H9 (cell line): ENCODE measurements around the gene MUC15. TPM values are rescaled to one million over a fixed set of nuclear protein-coding genes. Genes with fewer than 3 reads are reported as not detected.

ENCODE experiments used
- DNase-seq: peaks from one replicate; pipeline ENCODE4 v3.0.0-alpha.2; 2017
- H2AFZ ChIP-seq: one replicate; pipeline ENCODE4 v1.6.1; 2013; ENCODE audit warnings: mild to moderate bottlenecking, low read length, control low read depth, moderate library complexity
- H2AK5ac ChIP-seq: 2 replicates; pipeline ENCODE4 v1.6.1; 2013; ENCODE audit warnings: low read length, control low read depth, mixed read lengths; ENCODE audit not compliant: insufficient read length
- H2BK120ac ChIP-seq: one replicate; pipeline ENCODE4 v1.6.1; 2013; ENCODE audit warnings: low read depth, mild to moderate bottlenecking, low read length, control low read depth, inconsistent platforms; ENCODE audit not compliant: poor library complexity, severe bottlenecking
- H2BK12ac ChIP-seq: 2 replicates; pipeline ENCODE4 v1.6.1; 2013; ENCODE audit warnings: low read length, control low read depth, mixed read lengths, low read depth; ENCODE audit not compliant: insufficient read length
- H2BK15ac ChIP-seq: 2 replicates; pipeline ENCODE4 v1.6.1; 2013; ENCODE audit warnings: low read depth, low read length, control low read depth
- H2BK20ac ChIP-seq: one replicate; pipeline ENCODE4 v1.6.1; 2013; ENCODE audit warnings: low read depth, mild to moderate bottlenecking, low read length, control low read depth, inconsistent platforms; ENCODE audit not compliant: poor library complexity, severe bottlenecking
- H2BK5ac ChIP-seq: 2 replicates; pipeline ENCODE4 v1.6.1; 2013; ENCODE audit warnings: low read length, control low read depth, mixed read lengths; ENCODE audit not compliant: insufficient read length
- H3K14ac ChIP-seq: 2 replicates; pipeline ENCODE4 v1.6.1; 2013; ENCODE audit warnings: low read length, control low read depth; ENCODE audit not compliant: insufficient read depth
- H3K18ac ChIP-seq: 2 replicates; pipeline ENCODE4 v1.6.1; 2013; ENCODE audit warnings: low read depth, mild to moderate bottlenecking, mixed read lengths, low read length, control low read depth; ENCODE audit not compliant: insufficient read length
- H3K23ac ChIP-seq: 2 replicates; pipeline ENCODE4 v1.6.1; 2013; ENCODE audit warnings: low read length, control low read depth, mixed read lengths, low read depth; ENCODE audit not compliant: insufficient read length
- H3K23me2 ChIP-seq: 2 replicates; pipeline ENCODE4 v1.6.1; 2013; ENCODE audit warnings: low read depth, mild to moderate bottlenecking, mixed read lengths, low read length, control low read depth; ENCODE audit not compliant: insufficient read length, poor library complexity, severe bottlenecking
- H3K27ac ChIP-seq: 2 replicates; pipeline ENCODE4 v1.5.1; 2013; ENCODE audit warnings: low read length, control low read depth, mixed read lengths, low read depth; ENCODE audit not compliant: insufficient read length
- H3K27me3 ChIP-seq: 2 replicates; pipeline ENCODE4 v1.6.1; 2013; ENCODE audit warnings: low read length, control low read depth, inconsistent platforms; ENCODE audit not compliant: insufficient read depth
- H3K4ac ChIP-seq: 2 replicates; pipeline ENCODE4 v1.6.1; 2013; ENCODE audit warnings: low read depth, mild to moderate bottlenecking, control low read depth, inconsistent platforms, low read length, moderate library complexity
- H3K4me1 ChIP-seq: 2 replicates; pipeline ENCODE4 v1.6.1; 2013; ENCODE audit warnings: low read length, control low read depth, inconsistent platforms; ENCODE audit not compliant: insufficient read depth
- H3K4me2 ChIP-seq: 2 replicates; pipeline ENCODE4 v1.6.1; 2013; ENCODE audit warnings: low read length, control low read depth, mixed read lengths; ENCODE audit not compliant: insufficient read length, insufficient read depth
- H3K56ac ChIP-seq: 2 replicates; pipeline ENCODE4 v1.6.1; 2013; ENCODE audit warnings: low read depth, mild to moderate bottlenecking, mixed read lengths, low read length, control low read depth; ENCODE audit not compliant: insufficient read length
- H3K79me1 ChIP-seq: 2 replicates; pipeline ENCODE4 v1.6.1; 2013; ENCODE audit warnings: low read depth, mild to moderate bottlenecking, moderate library complexity, low read length, control low read depth, inconsistent platforms; ENCODE audit not compliant: insufficient read depth, poor library complexity, severe bottlenecking
- H3K79me2 ChIP-seq: 2 replicates; pipeline ENCODE4 v1.6.1; 2013; ENCODE audit warnings: low read length, control low read depth, inconsistent platforms; ENCODE audit not compliant: insufficient read depth
- H3K9ac ChIP-seq: 2 replicates; pipeline ENCODE4 v1.6.1; 2013; ENCODE audit warnings: low read length, control low read depth, mixed read lengths; ENCODE audit not compliant: insufficient read length; ENCODE audit errors: extremely low read depth
- H3K9me3 ChIP-seq: one replicate; pipeline ENCODE4 v1.6.1; 2013; ENCODE audit warnings: low read depth, low read length, inconsistent platforms; ENCODE audit not compliant: control insufficient read depth
- H3T11ph ChIP-seq: one replicate; pipeline ENCODE4 v1.6.1; 2013; ENCODE audit warnings: mild to moderate bottlenecking, low read length, control low read depth, inconsistent platforms
- H4K20me1 ChIP-seq: one replicate; pipeline ENCODE4 v1.6.1; 2013; ENCODE audit not compliant: control insufficient read depth, insufficient read length, insufficient read depth
- H4K5ac ChIP-seq: 2 replicates; pipeline ENCODE4 v1.6.1; 2013; ENCODE audit warnings: low read depth, mild to moderate bottlenecking, mixed read lengths, low read length, control low read depth; ENCODE audit not compliant: insufficient read length
- H4K8ac ChIP-seq: replicated peaks from 2 replicates; pipeline ENCODE4 v1.6.1; 2013; ENCODE audit warnings: low read length, control low read depth, mixed read lengths, low read depth; ENCODE audit not compliant: insufficient read length
- H4K91ac ChIP-seq: 2 replicates; pipeline ENCODE4 v1.6.1; 2013; ENCODE audit warnings: low read depth, mild to moderate bottlenecking, moderate library complexity, mixed read lengths, low read length, control low read depth; ENCODE audit not compliant: insufficient read length
- H3K27ac Mint-ChIP-seq, 3 experiments: 2 replicates in 2 of 3; 3 replicates in 1 of 3; pipeline ENCODE4 v1.8.0; 2020 to 2021; ENCODE audit warnings: mixed read lengths in 3 of 3, mild to moderate bottlenecking in 1 of 3, moderate library complexity in 1 of 3
- H3K27me3 Mint-ChIP-seq: 2 replicates; pipeline ENCODE4 v1.8.0; 2021; ENCODE audit warnings: low read depth, mild to moderate bottlenecking, moderate library complexity, mixed read lengths
- H3K36me3 Mint-ChIP-seq, 3 experiments: 2 replicates in 2 of 3; 3 replicates in 1 of 3; pipeline ENCODE4 v1.8.0; 2020 to 2021; ENCODE audit warnings: low read depth in 3 of 3, mixed read lengths in 3 of 3; ENCODE audit not compliant: insufficient read depth in 1 of 3
- H3K4me1 Mint-ChIP-seq, 2 experiments: 2 replicates each; pipeline ENCODE4 v1.8.0; 2020; ENCODE audit warnings: mixed read lengths in 2 of 2
- H3K4me3 Mint-ChIP-seq, 2 experiments: 2 replicates in 1 of 2; 3 replicates in 1 of 2; pipeline ENCODE4 v1.8.0; 2020 to 2021; ENCODE audit warnings: mild to moderate bottlenecking in 2 of 2, mixed read lengths in 2 of 2, moderate library complexity in 1 of 2
- H3K9me3 Mint-ChIP-seq, 2 experiments: 2 replicates in 1 of 2; 3 replicates in 1 of 2; pipeline ENCODE4 v1.8.0; 2020; ENCODE audit warnings: mild to moderate bottlenecking in 2 of 2, mixed read lengths in 2 of 2, moderate library complexity in 1 of 2
- CTCF ChIP-seq: fragments of 200-600 bp; sonication (generic); conservative IDR thresholded peaks from 3 replicates; pipeline ENCODE4 v1.8.0; 2021; ENCODE audit warnings: antibody characterized with exemption, mild to moderate bottlenecking
- WGBS: extraction: QIAGEN DNeasy Blood & Tissue Kit; methylation state at CpG from one replicate; pipeline ENCODE4 v1.1.7; 2013; ENCODE audit warnings: missing lambda C conversion rate, low lambda C conversion rate, mixed read lengths; ENCODE audit not compliant: insufficient read length; ENCODE audit errors: extremely low coverage; 5-methylcytosine and 5-hydroxymethylcytosine counted together
- total RNA-seq: library from RNA; stranded (reverse); gene quantifications from 2 replicates; pipeline ENCODE4 v1.2.1, GENCODE V29; 2021

Gene MUC15
- total RNA-seq, 1 experiment from 2014 or later, result not detected

DNA sequence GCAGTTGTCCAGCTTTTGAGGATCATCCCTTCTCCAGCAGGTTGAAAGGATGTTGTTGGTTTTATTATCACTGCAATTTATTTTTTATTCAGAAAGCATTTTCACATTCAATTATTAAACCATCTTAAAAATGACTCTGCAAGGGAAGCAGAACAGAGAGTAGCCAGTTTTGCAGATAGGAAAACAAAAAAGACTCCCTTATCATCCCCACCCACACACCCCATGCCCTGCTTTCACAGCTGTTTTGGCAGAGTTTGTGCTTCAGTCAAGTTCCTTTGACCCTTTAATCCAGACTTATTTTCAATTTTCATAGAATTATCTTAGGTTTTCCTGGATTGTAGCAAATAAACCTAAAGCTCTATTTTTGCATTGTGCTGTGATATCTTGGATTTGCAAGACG lies 44.4 kb downstream of the MUC15 start:
- no peak overlapping the region for H2BK120ac ChIP-seq
- no peaks in the 10 kb centered on the region for H4K20me1 ChIP-seq
- no peak overlapping the region for H2AFZ ChIP-seq
- no peak overlapping the region for H3K14ac ChIP-seq
- H3K79me1 ChIP-seq, result no peaks in the 10 kb centered on the region
- no peaks in the 10 kb centered on the region for H3K4me1 ChIP-seq
- no peak overlapping the region for H3K27ac ChIP-seq
- H4K8ac ChIP-seq, result no peak overlapping the region
- H3K9me3 ChIP-seq, result no peaks in the 10 kb centered on the region
- H3K4me1 Mint-ChIP-seq, result peaks cover 16 to 18% of the 10 kb centered on the region in 2 experiments
- H3K79me2 ChIP-seq, result no peaks in the 10 kb centered on the region
- WGBS, result no CpG with 5 or more reads among the region's 1 CpG
- H2BK20ac ChIP-seq, result no peak overlapping the region
- H3T11ph ChIP-seq, result no peak overlapping the region
- H3K27ac Mint-ChIP-seq, result no peak overlapping the region
- H4K5ac ChIP-seq, result no peak overlapping the region
- no peak overlapping the region for H3K9ac ChIP-seq
- no peak overlapping the region for H3K4me2 ChIP-seq
- DNase-seq, result no peak
- H4K91ac ChIP-seq, result no peak overlapping the region
- no peak overlapping the region for H3K56ac ChIP-seq
- H3K36me3 Mint-ChIP-seq, result no peaks in the 10 kb centered on the region
- no peak overlapping the region for H2AK5ac ChIP-seq
- H2BK5ac ChIP-seq, result no peak overlapping the region
- peaks cover 44% of the 10 kb centered on the region for H3K27me3 Mint-ChIP-seq
- no peak overlapping the region for H2BK12ac ChIP-seq
- H3K23me2 ChIP-seq, result no peaks in the 10 kb centered on the region
- no peak overlapping the region for H3K23ac ChIP-seq
- H2BK15ac ChIP-seq, result no peak overlapping the region
- no peaks in the 10 kb centered on the region for H3K9me3 Mint-ChIP-seq
- H3K4ac ChIP-seq, result no peak overlapping the region
- peaks cover 5% of the 10 kb centered on the region; the same call in 1 of the 2 replicates for H3K27me3 ChIP-seq
- H3K18ac ChIP-seq, result no peak overlapping the region
- no peak for TF ChIP-seq CTCF
- no peak overlapping the region for H3K4me3 Mint-ChIP-seq
